ENCODE data around the gene NRK.

The NRK gene

DNA sequence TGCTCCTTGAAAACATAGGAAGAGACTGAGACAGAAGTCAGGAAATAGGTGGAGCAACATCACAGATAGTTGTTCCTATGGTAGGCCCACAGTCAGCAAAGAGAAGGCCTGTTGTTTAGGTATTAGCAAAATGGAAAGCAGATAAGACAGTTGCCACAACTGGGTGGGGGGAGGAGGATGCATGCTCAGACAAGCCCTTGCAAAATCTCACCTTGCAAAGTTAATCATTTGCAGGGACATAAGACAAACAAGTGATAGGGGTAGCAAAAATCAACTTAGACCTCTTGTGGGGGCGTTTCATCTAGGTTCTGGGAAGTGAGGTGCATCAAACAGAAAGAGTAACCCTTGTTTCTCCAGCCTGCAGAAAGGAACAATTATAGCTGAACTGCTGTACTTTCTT, 185.5 kb downstream of the NRK start:
- DNase-seq (ENCODE audit: extremely low read depth, low read depth): no peak
- TF ChIP-seq, protein P1, sequence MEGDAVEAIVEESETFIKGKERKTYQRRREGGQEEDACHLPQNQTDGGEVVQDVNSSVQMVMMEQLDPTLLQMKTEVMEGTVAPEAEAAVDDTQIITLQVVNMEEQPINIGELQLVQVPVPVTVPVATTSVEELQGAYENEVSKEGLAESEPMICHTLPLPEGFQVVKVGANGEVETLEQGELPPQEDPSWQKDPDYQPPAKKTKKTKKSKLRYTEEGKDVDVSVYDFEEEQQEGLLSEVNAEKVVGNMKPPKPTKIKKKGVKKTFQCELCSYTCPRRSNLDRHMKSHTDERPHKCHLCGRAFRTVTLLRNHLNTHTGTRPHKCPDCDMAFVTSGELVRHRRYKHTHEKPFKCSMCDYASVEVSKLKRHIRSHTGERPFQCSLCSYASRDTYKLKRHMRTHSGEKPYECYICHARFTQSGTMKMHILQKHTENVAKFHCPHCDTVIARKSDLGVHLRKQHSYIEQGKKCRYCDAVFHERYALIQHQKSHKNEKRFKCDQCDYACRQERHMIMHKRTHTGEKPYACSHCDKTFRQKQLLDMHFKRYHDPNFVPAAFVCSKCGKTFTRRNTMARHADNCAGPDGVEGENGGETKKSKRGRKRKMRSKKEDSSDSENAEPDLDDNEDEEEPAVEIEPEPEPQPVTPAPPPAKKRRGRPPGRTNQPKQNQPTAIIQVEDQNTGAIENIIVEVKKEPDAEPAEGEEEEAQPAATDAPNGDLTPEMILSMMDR (IDR thresholded peaks at IDR 0.05; ENCODE audit: low read depth, low read length): no peak

All from AG09319 (cell line).